ENCODE data around the gene ITIH6.
"Not testable (repeated sequence)": the region's sequence is repeated elsewhere in the genome, so short reads cannot be mapped to it uniquely, and the experiment has no call there.

ITIH6 gene

GRCh38 chrX:54798137-54798536 lies at the start of gene ITIH6:
ITIH6 (minus strand) TSS chrX:54798255; CDS start chrX:54798210, 45 bp downstream.
- FAIRE-seq: no peak

GRCh38 chrX:54847700-54848099 lies 49.6 kb upstream of the ITIH6 start:
- FAIRE-seq: not testable (repeated sequence)

- no peak for FAIRE-seq
Observed at GRCh38 chrX:54843050-54843449, 45.0 kb upstream of the ITIH6 start.

GRCh38 chrX:54842607-54843006 lies 44.6 kb upstream of the ITIH6 start:
- no peak for FAIRE-seq

- not testable (repeated sequence) for FAIRE-seq
Observed at GRCh38 chrX:54841184-54841874, 43.3 kb upstream of the ITIH6 start.

- FAIRE-seq: no peak
Observed at GRCh38 chrX:54838583-54838982, 40.5 kb upstream of the ITIH6 start.

GRCh38 chrX:54826598-54826997 lies 28.5 kb upstream of the ITIH6 start:
- no peak for FAIRE-seq

- no peak for FAIRE-seq
Observed at GRCh38 chrX:54825716-54826438, 27.8 kb upstream of the ITIH6 start.

GRCh38 chrX:54824722-54825121 lies 26.7 kb upstream of the ITIH6 start:
- no peak for FAIRE-seq

- FAIRE-seq: no peak
Observed at GRCh38 chrX:54824195-54824594, 26.1 kb upstream of the ITIH6 start.

GRCh38 chrX:54821310-54821709 lies 23.3 kb upstream of the ITIH6 start:
- no peak for FAIRE-seq

- FAIRE-seq: no peak
Observed at GRCh38 chrX:54820737-54821136, 22.7 kb upstream of the ITIH6 start.

- FAIRE-seq: no peak
Observed at GRCh38 chrX:54819201-54819600, 21.1 kb upstream of the ITIH6 start.

GRCh38 chrX:54818221-54818620 lies 20.2 kb upstream of the ITIH6 start:
- FAIRE-seq: no peak

- no peak for FAIRE-seq
Observed at GRCh38 chrX:54817220-54817820, 19.3 kb upstream of the ITIH6 start.

- no peak for FAIRE-seq
Observed at GRCh38 chrX:54812306-54812705, 14.3 kb upstream of the ITIH6 start.

GRCh38 chrX:54811301-54811885 lies 13.3 kb upstream of the ITIH6 start:
- FAIRE-seq: no peak

GRCh38 chrX:54810532-54810931 lies 12.5 kb upstream of the ITIH6 start:
- no peak for FAIRE-seq

- FAIRE-seq: peak; percentile 22
Observed at GRCh38 chrX:54808605-54809483, 10.8 kb upstream of the ITIH6 start.

- no peak for FAIRE-seq
Observed at GRCh38 chrX:54808109-54808604, 10.1 kb upstream of the ITIH6 start.

- no peak for FAIRE-seq
Observed at GRCh38 chrX:54807524-54808108, 9.6 kb upstream of the ITIH6 start, which contains the start of gene MAGED2. MAGED2 (plus strand) TSS chrX:54807745; CDS start chrX:54809332, 1,587 bp downstream.

GRCh38 chrX:54799046-54799445 lies 991 bp upstream of the ITIH6 start:
- no peak for FAIRE-seq

Measured in TTC549 (cell line).